GM19099 (cell line): ENCODE data around the gene PCBP3.

Source experiments
- POLR2A ChIP-seq: IDR thresholded peaks from 3 replicates; pipeline ENCODE4 v1.6.1; 2011; ENCODE audit warnings: low read depth; ENCODE audit not compliant: insufficient read length; ENCODE audit errors: extremely low read depth

PCBP3 gene

GRCh38 chr21:45880097-45881068, 236.9 kb downstream of the PCBP3 start:
- no peak for TF ChIP-seq POLR2A

- TF ChIP-seq POLR2A, result no peak
Measured at GRCh38 chr21:45882645-45883044, 239.1 kb downstream of the PCBP3 start.

GRCh38 chr21:45883090-45883489, 239.6 kb downstream of the PCBP3 start:
- no peak for TF ChIP-seq POLR2A

DNA sequence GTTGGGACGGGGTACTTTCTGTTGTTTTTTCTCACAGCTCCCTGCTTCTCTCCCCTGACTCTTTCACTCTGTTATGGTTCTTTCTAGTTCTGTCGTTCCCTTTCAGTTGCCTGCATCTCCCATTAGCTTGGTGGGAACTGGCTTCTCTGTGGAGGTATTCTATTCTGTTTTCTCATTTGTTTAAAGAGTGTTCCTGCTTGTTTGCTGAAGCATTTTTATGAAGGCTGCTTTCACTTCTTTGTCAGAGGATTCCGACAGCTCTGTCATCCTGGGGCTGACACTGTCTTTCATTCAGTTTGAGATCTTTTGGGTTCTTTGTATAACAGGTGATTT, 242.0 kb downstream of the PCBP3 start:
- no peak for TF ChIP-seq POLR2A

DNA sequence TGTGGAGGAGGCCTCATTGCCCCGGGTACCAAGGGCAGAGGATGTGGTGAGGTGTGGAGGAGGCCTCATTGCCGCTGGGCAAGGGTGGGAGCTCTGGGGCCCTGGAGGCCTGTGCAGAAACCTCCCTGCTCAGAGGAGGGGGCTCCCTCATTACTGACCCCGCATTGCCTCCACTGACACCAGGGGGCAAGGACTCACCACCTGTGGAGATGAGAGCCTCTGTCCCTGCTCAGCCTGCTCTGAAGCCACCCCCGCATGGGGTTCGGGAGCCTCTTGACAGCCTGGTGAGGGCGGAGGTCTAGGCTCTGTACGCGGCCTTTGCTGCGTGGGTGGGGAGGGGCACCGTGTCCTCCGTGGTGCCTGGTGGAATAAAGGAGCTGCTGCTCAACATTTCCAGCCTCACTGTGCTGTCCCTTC, 243.1 kb downstream of the PCBP3 start:
- no peak for TF ChIP-seq POLR2A

DNA sequence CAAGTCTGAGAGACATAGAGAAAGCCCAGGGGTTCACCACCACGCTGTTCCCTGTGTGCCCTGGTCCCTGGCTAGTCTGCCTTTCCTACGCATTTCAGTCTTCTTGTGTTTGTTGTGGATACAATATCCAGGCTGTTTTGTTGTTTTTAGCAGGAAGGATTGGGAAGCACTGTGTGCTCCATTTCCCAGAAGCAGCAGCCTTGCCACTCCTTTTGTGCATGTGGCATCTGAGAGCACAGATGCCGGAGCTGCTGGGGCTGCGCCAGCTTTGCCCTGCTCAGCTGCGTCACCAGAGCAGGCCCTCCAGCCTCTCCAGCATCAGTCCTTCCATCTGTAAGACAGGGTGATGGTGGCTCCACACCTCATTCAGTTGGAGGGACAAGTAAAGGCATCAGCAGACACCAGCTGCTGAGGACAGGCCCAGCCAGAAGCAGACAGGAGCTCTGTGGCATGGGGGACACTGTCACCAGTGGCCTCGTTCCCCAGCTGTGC, 243.6 kb downstream of the PCBP3 start:
- no peak for TF ChIP-seq POLR2A

- TF ChIP-seq POLR2A, result no peak
Measured at GRCh38 chr21:45887788-45888187, 244.3 kb downstream of the PCBP3 start.

- no peak for TF ChIP-seq POLR2A
Measured at GRCh38 chr21:45888386-45889009, 245.0 kb downstream of the PCBP3 start.

DNA sequence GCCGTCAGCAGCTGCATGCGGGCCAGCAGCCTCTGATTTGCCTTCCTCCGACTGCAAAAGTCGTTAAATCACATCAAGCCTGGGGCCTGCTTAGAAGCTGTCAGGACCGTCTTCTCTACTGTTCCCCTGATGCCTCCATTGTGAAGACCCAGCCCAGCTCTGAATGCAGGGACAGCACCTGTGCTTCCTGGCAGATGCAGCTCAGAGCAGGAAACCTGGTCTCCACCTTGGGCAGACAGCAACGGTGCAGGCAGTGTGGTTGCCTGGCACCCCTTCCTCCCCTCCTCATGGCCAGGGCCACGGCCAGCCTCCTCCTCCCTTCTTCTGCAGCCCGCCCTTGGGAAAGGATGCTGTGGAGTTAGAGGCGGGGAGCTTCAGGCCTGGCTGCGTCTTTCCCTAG, 245.7 kb downstream of the PCBP3 start:
- TF ChIP-seq POLR2A, result no peak

DNA sequence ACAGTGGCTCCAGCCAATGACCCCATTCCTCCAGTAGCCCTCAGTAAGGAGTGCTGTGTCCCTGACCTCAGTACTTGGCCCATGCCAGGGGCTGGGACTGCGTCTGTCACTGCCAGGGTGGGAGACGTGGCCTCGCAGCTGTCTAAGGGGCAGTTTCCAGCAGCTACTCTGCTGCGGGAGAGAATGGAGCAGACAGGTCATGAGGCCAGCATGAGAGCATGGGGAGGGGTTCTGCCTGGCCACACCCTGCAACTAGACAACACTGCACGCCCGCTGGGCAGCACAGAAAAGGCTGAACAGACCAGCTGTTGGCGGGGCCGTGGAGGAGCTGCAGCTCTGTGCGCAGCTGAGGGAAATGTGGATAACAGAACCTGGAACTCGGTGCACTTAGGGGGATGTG, 246.4 kb downstream of the PCBP3 start:
- no peak for TF ChIP-seq POLR2A

- no peak for TF ChIP-seq POLR2A
Measured at GRCh38 chr21:45891388-45892155, 248.0 kb downstream of the PCBP3 start.

DNA sequence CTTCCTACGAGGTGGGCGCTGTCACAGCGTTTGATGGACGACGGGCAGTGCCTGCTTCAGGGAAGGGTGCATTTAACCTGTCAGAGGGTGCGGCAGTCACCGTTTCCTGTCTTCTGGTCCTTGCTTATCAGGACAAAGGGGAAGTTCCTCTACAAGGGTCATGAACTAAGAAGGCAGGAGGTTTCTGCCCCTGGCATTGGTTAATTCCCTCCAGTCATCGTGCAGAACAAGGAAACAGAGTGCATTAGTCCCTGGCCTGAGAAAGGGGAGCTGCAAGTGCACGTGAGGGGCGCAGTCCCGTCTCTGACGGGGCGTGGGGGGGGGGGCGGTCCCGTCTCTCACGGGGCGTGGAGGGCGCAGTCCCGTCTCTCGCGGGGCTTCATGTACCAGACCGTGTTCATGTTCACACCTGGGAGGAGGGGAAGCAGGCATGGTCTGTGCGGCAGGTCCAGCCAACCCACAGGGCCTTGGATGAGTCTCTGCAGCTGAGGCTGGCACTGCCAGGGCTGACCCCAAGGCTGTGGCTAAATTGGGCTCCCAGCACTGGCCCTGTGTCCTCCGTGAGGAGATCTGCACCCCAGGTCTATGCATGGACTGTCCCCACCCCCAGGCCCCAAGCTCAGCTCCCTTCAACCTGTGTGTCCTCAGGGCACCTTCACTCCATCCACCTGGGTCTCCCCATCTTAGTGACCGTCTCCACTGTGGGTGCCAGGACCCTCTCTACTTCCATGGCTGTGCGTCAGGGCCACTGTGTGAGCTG, 248.8 kb downstream of the PCBP3 start:
- TF ChIP-seq POLR2A, result no peak

- TF ChIP-seq POLR2A, result no peak
Measured at GRCh38 chr21:45892916-45893739, 249.6 kb downstream of the PCBP3 start.
